GM21529 (cell line): ENCODE data around the gene HECTD1.
A peak's percentile ranks its signal among the peaks of the same experiment; 100 is the strongest.
"Not testable (repeated sequence)": the region's sequence is repeated elsewhere in the genome, so short reads cannot be mapped to it uniquely, and the experiment has no call there.

Experiments used
- ATAC-seq: cut with Tn5 transposase; IDR thresholded peaks from one replicate; pipeline ENCODE4 v1.9.1; 2021; ENCODE audit not compliant: unreplicated experiment

The HECTD1 gene

GRCh38 chr14:31207755-31208545 is at the start of gene HECTD1:
Gene HECTD1 (minus strand): TSS chr14:31207793. CDS start chr14:31205936, 1,857 bp downstream.
- ATAC-seq, result peak; percentile 67

GRCh38 chr14:31257244-31257553 is 49.6 kb upstream of the HECTD1 start:
- no peak for ATAC-seq

- ATAC-seq, result no peak
Observed at GRCh38 chr14:31256534-31257243, 49.1 kb upstream of the HECTD1 start.

- ATAC-seq, result not testable (repeated sequence)
Observed at GRCh38 chr14:31255918-31256317, 48.3 kb upstream of the HECTD1 start.

GRCh38 chr14:31255286-31255685 is 47.7 kb upstream of the HECTD1 start:
- no peak for ATAC-seq

- no peak for ATAC-seq
Observed at GRCh38 chr14:31253746-31254471, 46.3 kb upstream of the HECTD1 start.

GRCh38 chr14:31252865-31253264 is 45.3 kb upstream of the HECTD1 start:
- ATAC-seq, result no peak

GRCh38 chr14:31251028-31251958 is 43.7 kb upstream of the HECTD1 start:
- no peak for ATAC-seq

GRCh38 chr14:31244626-31245025 is 37.0 kb upstream of the HECTD1 start:
- ATAC-seq, result no peak

GRCh38 chr14:31243860-31244259 is 36.3 kb upstream of the HECTD1 start:
- no peak for ATAC-seq

- not testable (repeated sequence) for ATAC-seq
Observed at GRCh38 chr14:31242161-31242940, 34.8 kb upstream of the HECTD1 start.

- no peak for ATAC-seq
Observed at GRCh38 chr14:31241450-31242114, 34.0 kb upstream of the HECTD1 start.

GRCh38 chr14:31239741-31240140 is 32.1 kb upstream of the HECTD1 start:
- no peak for ATAC-seq

- ATAC-seq, result no peak
Observed at GRCh38 chr14:31235462-31235861, 27.9 kb upstream of the HECTD1 start.

- no peak for ATAC-seq
Observed at GRCh38 chr14:31232081-31232480, 24.5 kb upstream of the HECTD1 start.

GRCh38 chr14:31231272-31231671 is 23.7 kb upstream of the HECTD1 start:
- ATAC-seq, result not testable (repeated sequence)

- no peak for ATAC-seq
Observed at GRCh38 chr14:31230573-31230958, 23.0 kb upstream of the HECTD1 start.

- ATAC-seq, result no peak
Observed at GRCh38 chr14:31229638-31230572, 22.3 kb upstream of the HECTD1 start.
